Lower leg skin (tissue), 3 donors: Measurements from ENCODE around the gene IGFBP7.

Experiments
- POLR2A ChIP-seq, 2 donors: fragments of 450-650 bp; IDR thresholded peaks; one replicate each; pipeline ENCODE4 v1.6.1; 2016 to 2017; ENCODE audit warnings: antibody characterized with exemption in 2 of 2, mild to moderate bottlenecking in 1 of 2, moderate library complexity in 1 of 2
- TF ChIP-seq, protein P1 (sequence below), 3 donors: fragments of 450-650 bp; IDR thresholded peaks; one replicate each; pipeline ENCODE4 v1.5.1; 2016; ENCODE audit warnings: antibody characterized with exemption in 3 of 3, mild to moderate bottlenecking in 3 of 3, moderate library complexity in 2 of 3

DNA sequence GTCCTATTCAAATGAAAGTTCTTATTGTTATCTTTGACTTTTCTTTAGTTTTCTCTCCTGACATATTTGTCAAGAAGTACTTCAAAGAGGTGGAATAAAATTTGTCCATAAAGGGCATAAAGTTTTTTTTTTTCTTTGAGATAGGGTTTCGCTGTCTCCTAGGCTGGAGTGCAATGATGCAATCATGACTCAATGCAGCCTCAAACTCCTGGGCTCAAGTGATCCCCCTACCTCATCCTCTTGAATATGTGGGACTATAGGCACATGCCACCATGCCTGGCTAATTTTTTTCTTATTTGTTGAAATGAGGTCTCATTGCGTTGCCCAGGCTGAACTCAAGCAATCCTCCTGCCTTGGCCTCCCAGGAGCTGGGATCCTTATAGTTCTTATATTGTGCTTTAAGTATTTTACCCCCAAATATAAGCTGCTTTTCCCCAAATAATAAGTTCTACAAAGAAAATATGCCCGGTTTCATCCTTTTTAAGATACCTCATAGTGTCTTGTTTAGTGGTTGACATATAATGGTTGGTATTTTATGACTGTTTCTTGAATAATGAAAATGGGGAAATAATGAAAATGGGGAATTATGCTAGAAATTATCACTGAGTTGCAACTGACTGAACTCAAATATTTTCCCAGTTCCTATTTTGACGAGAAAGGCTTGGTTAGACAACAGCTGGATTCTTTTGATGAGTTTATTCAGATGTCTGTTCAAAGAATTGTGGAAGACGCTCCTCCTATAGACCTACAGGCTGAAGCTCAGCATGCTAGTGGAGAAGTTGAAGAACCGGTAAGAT is 119.9 kb downstream of the IGFBP7 start:
- TF ChIP-seq, protein P1, sequence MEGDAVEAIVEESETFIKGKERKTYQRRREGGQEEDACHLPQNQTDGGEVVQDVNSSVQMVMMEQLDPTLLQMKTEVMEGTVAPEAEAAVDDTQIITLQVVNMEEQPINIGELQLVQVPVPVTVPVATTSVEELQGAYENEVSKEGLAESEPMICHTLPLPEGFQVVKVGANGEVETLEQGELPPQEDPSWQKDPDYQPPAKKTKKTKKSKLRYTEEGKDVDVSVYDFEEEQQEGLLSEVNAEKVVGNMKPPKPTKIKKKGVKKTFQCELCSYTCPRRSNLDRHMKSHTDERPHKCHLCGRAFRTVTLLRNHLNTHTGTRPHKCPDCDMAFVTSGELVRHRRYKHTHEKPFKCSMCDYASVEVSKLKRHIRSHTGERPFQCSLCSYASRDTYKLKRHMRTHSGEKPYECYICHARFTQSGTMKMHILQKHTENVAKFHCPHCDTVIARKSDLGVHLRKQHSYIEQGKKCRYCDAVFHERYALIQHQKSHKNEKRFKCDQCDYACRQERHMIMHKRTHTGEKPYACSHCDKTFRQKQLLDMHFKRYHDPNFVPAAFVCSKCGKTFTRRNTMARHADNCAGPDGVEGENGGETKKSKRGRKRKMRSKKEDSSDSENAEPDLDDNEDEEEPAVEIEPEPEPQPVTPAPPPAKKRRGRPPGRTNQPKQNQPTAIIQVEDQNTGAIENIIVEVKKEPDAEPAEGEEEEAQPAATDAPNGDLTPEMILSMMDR (IDR thresholded peaks at IDR 0.05): no peak
- no peak for TF ChIP-seq POLR2A (IDR thresholded peaks at IDR 0.05)
